ENCODE measurements around the gene PTP4A2. TPM values are rescaled to one million over a fixed set of nuclear protein-coding genes. Genes with fewer than 3 reads are reported as not detected.
"Not testable (repeated sequence)": the region's sequence is repeated elsewhere in the genome, so short reads cannot be mapped to it uniquely, and the experiment has no call there.

Gene PTP4A2
- total RNA-seq, 4 donors from 2014 or later = 276 to 567 (median 333) TPM

DNA sequence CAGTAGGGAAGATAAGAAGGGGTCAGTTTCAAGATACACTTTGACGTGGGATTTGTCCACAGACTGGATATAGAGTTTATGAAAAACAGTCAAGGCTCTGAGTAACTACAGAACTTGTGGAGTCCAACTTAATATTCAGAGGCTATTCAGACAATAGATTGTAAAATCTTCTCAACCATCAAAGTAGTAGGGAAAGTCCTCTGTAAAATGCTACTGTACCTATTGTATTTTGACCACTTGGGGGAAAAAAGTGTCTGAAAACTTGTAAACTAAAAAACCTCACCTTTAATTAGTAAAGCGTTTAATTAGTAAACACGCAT, 10.5 kb downstream of the PTP4A2 start:
- Histone ChIP-seq H3K36me3 (no peaks in the 10 kb centered on the region), H3K9me3 (no peaks in the 10 kb centered on the region), H3K27me3 (no peaks in the 10 kb centered on the region), H3K4me3 (no peak overlapping the region), H3K4me1 (peaks cover 7 to 21% of the 10 kb centered on the region in 2 donors), H3K27ac (no peak overlapping the region)
- TF ChIP-seq POLR2A (IDR thresholded peaks at IDR 0.05) = no peak
- TF ChIP-seq, protein P1, sequence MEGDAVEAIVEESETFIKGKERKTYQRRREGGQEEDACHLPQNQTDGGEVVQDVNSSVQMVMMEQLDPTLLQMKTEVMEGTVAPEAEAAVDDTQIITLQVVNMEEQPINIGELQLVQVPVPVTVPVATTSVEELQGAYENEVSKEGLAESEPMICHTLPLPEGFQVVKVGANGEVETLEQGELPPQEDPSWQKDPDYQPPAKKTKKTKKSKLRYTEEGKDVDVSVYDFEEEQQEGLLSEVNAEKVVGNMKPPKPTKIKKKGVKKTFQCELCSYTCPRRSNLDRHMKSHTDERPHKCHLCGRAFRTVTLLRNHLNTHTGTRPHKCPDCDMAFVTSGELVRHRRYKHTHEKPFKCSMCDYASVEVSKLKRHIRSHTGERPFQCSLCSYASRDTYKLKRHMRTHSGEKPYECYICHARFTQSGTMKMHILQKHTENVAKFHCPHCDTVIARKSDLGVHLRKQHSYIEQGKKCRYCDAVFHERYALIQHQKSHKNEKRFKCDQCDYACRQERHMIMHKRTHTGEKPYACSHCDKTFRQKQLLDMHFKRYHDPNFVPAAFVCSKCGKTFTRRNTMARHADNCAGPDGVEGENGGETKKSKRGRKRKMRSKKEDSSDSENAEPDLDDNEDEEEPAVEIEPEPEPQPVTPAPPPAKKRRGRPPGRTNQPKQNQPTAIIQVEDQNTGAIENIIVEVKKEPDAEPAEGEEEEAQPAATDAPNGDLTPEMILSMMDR (IDR thresholded peaks at IDR 0.05) = no peak
- DNase-seq = no peak
- intact Hi-C loops (cut with DNase I; ENCODE audit: low total_unique reads) = no loop called here

DNA sequence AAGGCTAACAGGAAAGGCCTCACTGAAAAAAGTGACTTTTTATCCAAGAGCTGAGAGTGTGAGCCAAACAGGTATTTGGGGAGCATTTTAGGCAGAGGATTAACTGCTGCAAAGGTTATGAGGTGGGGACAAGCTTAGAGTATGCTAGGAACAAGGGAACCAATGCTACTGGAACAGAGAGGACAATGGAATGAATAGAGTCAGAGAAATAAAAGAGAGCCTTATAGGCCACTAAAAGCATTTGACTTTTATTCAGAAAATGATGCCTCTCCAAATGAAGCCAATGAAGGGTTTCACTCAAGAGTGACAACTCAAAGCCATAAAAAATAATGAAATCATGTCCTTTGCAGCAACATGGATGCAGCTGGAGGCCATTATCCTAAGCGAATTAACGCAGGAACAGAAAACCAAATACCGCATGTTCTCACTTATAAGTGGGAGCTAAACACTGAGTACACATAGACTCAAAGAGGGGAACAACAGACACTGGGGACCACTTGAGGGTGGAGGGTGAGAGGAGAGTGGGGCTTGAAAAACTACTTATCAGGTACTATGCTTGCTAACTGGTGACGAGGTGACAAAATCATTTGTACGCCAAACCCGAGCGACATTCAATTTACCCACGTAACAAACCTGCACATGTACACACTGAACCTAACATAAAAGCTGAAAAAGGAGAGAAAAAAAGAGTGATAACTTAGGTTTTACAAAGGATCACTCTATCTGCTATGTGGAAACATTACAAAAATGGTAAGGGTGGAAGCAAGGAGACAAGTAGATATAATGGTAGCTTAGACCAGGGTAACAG, 11.1 kb downstream of the PTP4A2 start:
- H3K4me1 ChIP-seq = peaks cover 10 to 17% of the 10 kb centered on the region in 2 donors
- H3K4me3 ChIP-seq = no peak overlapping the region
- intact Hi-C loops (cut with DNase I; ENCODE audit: low total_unique reads) = no loop called here
- H3K9me3 ChIP-seq = no peaks in the 10 kb centered on the region
- no peaks in the 10 kb centered on the region for H3K36me3 ChIP-seq
- no peak overlapping the region for H3K27ac ChIP-seq
- H3K27me3 ChIP-seq = no peaks in the 10 kb centered on the region
- DNase-seq = no peak
- no peak for TF ChIP-seq POLR2A (IDR thresholded peaks at IDR 0.05)
- TF ChIP-seq, protein P1 (IDR thresholded peaks at IDR 0.05) = no peak

DNA sequence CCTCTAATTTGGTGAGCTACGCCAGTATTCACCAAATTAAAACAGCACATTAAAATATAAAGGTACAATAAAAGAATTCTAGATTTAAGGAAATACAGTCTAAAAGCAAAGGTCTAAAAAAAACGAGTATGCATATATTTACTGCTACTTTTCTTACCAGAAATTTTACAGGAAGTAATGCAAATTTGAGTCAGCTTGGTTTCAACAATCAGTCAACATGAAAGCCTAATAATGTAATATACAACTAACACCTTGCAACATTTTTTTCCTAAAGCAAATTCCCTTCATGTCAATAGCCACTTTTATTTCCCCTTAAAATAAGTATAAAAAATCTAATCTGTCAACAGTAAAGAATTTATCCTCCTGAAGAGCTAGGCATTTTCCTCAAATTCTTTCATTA, 11.9 kb downstream of the PTP4A2 start:
- no peak for DNase-seq
- Histone ChIP-seq H3K27ac (no peak overlapping the region), H3K9me3 (no peaks in the 10 kb centered on the region), H3K4me3 (no peak overlapping the region), H3K4me1 (peaks cover 16 to 17% of the 10 kb centered on the region in 2 donors), H3K36me3 (no peaks in the 10 kb centered on the region), H3K27me3 (no peaks in the 10 kb centered on the region)
- intact Hi-C loops (cut with DNase I; ENCODE audit: low total_unique reads) = no loop called here
- TF ChIP-seq, protein P1 (IDR thresholded peaks at IDR 0.05) = no peak
- no peak for TF ChIP-seq POLR2A (IDR thresholded peaks at IDR 0.05)

DNA sequence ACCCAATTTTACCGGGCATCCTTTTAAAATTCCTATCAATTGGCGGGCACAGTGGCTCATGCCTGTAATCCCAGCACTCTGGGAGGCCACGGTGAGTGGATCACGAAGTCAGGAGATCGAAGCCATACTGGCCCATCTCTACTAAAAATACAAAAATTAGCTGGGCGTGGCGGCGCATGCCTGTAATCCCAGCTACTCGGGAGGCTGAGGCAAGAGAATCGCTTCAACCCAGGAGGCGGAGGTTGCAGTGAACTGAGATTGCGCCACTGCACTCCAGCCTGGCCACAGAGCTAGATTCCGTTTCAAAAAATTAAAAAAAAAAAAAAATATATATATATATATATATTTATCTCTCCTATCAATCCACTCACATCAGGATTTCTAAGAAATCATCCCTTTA, 12.3 kb downstream of the PTP4A2 start:
- H3K4me3 ChIP-seq; DNase-seq; H3K27me3 ChIP-seq; H3K9me3 ChIP-seq; H3K27ac ChIP-seq; intact Hi-C loops (cut with DNase I; ENCODE audit: low total_unique reads); H3K36me3 ChIP-seq: not testable (repeated sequence)
- peaks cover 16 to 17% of the 10 kb centered on the region in 2 donors for H3K4me1 ChIP-seq

DNA sequence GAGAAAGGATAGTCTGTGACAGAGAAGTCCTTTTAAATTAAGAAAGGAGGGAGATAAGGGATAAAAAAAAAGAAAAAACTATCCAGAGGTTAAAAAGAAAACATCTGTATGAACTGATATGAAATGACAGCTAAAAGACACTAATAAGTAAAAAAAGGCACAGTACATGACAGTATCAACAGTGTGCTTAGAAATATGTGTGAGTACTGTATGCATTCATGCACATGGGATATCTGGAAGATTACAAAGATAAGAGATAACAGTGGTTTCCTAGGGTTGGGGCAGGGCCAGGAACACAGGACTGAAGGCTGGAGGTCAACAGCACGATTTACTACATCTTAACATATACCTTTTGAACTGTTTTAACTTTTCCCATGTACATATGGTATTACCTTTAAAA, 13.3 kb downstream of the PTP4A2 start:
- intact Hi-C loops (cut with DNase I; ENCODE audit: low total_unique reads) = no loop called here
- no peak for DNase-seq

More for the DNA sequence above, 13.3 kb downstream of the PTP4A2 start:
- H3K4me1 ChIP-seq = peaks cover 16 to 17% of the 10 kb centered on the region in 2 donors
- H3K9me3 ChIP-seq = no peaks in the 10 kb centered on the region
- H3K27me3 ChIP-seq = no peaks in the 10 kb centered on the region
- no peak overlapping the region for H3K27ac ChIP-seq
- TF ChIP-seq, protein P1 (IDR thresholded peaks at IDR 0.05) = no peak
- TF ChIP-seq POLR2A (IDR thresholded peaks at IDR 0.05) = no peak
- H3K36me3 ChIP-seq = no peaks in the 10 kb centered on the region
- no peak overlapping the region for H3K4me3 ChIP-seq

Measured in uterus (tissue), 4 donors.